C4-2B (cell line): ENCODE results near the gene COIL.

Source experiments
- CTCF ChIP-seq: fragments of 450-650 bp; conservative IDR thresholded peaks from 2 replicates; pipeline ENCODE4 v1.5.1; 2017; ENCODE audit warnings: mild to moderate bottlenecking
- ZFX ChIP-seq: fragments of 450-650 bp; IDR thresholded peaks from 2 replicates; pipeline ENCODE4 v1.6.1; 2017

- no peak for TF ChIP-seq CTCF
- TF ChIP-seq ZFX: no peak
These were observed 13.1 kb downstream of the COIL start for GRCh38 chr17:56947741-56948140.
